Astrocyte (in vitro differentiated cells and primary cell): ENCODE results near the gene CCNYL1.

ENCODE experiments used
- CTCF ChIP-seq: IDR thresholded peaks from 2 replicates; pipeline ENCODE4 v1.5.1; 2011; ENCODE audit warnings: low read depth, mild to moderate bottlenecking, inconsistent platforms, low read length, moderate library complexity; ENCODE audit not compliant: insufficient read depth
- EZH2 ChIP-seq: IDR thresholded peaks from 2 replicates; pipeline ENCODE4 v1.6.1; 2012; ENCODE audit warnings: mild to moderate bottlenecking, low read length, inconsistent platforms; ENCODE audit not compliant: insufficient read depth

DNA sequence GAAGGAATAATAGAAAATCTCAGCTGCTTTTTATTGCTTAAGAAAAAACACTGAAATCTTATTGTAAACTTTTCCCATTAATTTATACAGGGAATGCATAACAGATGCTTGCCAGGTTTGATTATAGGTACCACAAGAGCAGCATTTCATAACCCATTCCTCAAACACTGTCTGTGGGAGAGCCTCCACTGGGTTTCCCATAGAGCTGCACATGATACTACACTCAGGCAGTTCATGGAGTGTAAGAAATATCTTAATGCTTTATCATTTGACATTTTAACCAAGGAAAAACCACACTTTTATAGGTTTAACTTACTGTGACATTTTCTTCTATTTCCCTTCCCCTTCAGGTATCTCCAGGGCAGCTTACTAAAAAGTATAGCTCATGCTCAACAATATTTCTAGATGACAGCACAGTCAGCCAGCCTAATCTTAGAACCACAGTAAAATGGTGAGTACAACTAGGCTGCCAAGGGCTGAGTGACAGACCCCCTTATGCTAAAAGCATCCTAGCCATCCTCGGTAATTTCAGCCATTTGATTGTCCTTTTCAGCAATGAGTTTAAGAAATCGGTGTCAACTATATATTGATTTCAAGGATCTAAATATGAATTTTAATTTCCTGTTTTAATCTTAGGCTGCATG lies 22.3 kb downstream of the CCNYL1 start:
- no peak for TF ChIP-seq EZH2
- no peak for TF ChIP-seq CTCF
